GM18520 (cell line): Measurements from ENCODE around the gene PTPRM.

Source experiments
- ATAC-seq: cut with Tn5 transposase; IDR thresholded peaks from one replicate; pipeline ENCODE4 v1.9.1; 2021; ENCODE audit not compliant: unreplicated experiment

The PTPRM gene

GRCh38 chr18:7844017-7844416 lies 276.9 kb downstream of the PTPRM start:
- no peak for ATAC-seq

- no peak for ATAC-seq
These were observed 277.3 kb downstream of the PTPRM start for GRCh38 chr18:7844418-7844817.

GRCh38 chr18:7846335-7846734 lies 279.2 kb downstream of the PTPRM start:
- ATAC-seq = no peak

GRCh38 chr18:7847357-7848053 lies 280.4 kb downstream of the PTPRM start:
- no peak for ATAC-seq

- no peak for ATAC-seq
These were observed 280.9 kb downstream of the PTPRM start for GRCh38 chr18:7848054-7848412.

- ATAC-seq = no peak
These were observed 283.3 kb downstream of the PTPRM start for GRCh38 chr18:7850446-7850845.

GRCh38 chr18:7855028-7855427 lies 287.9 kb downstream of the PTPRM start:
- ATAC-seq = no peak

- no peak for ATAC-seq
These were observed 288.6 kb downstream of the PTPRM start for GRCh38 chr18:7855671-7856070.

- ATAC-seq = no peak
These were observed 289.0 kb downstream of the PTPRM start for GRCh38 chr18:7856116-7856515.

GRCh38 chr18:7856733-7857132 lies 289.6 kb downstream of the PTPRM start:
- ATAC-seq = no peak

GRCh38 chr18:7857562-7857961 lies 290.4 kb downstream of the PTPRM start:
- ATAC-seq = no peak

- ATAC-seq = no peak
These were observed 292.0 kb downstream of the PTPRM start for GRCh38 chr18:7859122-7859521.

GRCh38 chr18:7870266-7870665 lies 303.1 kb downstream of the PTPRM start:
- no peak for ATAC-seq

- no peak for ATAC-seq
These were observed 303.7 kb downstream of the PTPRM start for GRCh38 chr18:7870855-7871254.

- no peak for ATAC-seq
These were observed 304.7 kb downstream of the PTPRM start for GRCh38 chr18:7871560-7872456.

- no peak for ATAC-seq
These were observed 305.5 kb downstream of the PTPRM start for GRCh38 chr18:7872569-7872968.

GRCh38 chr18:7873316-7873715 lies 306.2 kb downstream of the PTPRM start:
- ATAC-seq = no peak

- ATAC-seq = no peak
These were observed 309.4 kb downstream of the PTPRM start for GRCh38 chr18:7876354-7877104.

- ATAC-seq = no peak
These were observed 310.5 kb downstream of the PTPRM start for GRCh38 chr18:7877609-7878008.

GRCh38 chr18:7878265-7879211 lies 311.4 kb downstream of the PTPRM start:
- no peak for ATAC-seq

- ATAC-seq = no peak
These were observed 312.6 kb downstream of the PTPRM start for GRCh38 chr18:7879717-7880116.
